ENCODE measurements around the gene TMEM232.

DNA sequence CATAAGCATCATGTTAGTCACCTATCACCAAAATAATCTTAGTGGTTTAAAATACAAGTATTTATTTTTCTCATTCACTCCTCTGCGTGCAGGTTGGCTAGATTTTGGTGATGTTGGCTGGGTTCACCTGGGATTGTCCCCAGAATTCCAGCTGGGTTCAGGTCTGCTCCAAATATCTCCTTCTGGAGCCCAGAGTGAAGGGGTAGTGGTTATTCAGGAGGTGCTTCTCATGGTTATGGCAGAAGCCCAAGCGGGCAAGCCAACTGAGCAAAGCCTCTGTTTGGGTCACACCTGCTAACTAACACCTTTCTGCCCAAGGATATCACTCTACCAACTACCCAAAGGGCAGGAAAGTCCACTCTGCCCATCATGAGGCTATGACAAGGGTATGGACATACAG is 7.6 kb upstream of the TMEM232 start:
- no peak for TF ChIP-seq EZH2 (IDR thresholded peaks at IDR 0.05; ENCODE audit: low read length)
- TF ChIP-seq, protein P1, sequence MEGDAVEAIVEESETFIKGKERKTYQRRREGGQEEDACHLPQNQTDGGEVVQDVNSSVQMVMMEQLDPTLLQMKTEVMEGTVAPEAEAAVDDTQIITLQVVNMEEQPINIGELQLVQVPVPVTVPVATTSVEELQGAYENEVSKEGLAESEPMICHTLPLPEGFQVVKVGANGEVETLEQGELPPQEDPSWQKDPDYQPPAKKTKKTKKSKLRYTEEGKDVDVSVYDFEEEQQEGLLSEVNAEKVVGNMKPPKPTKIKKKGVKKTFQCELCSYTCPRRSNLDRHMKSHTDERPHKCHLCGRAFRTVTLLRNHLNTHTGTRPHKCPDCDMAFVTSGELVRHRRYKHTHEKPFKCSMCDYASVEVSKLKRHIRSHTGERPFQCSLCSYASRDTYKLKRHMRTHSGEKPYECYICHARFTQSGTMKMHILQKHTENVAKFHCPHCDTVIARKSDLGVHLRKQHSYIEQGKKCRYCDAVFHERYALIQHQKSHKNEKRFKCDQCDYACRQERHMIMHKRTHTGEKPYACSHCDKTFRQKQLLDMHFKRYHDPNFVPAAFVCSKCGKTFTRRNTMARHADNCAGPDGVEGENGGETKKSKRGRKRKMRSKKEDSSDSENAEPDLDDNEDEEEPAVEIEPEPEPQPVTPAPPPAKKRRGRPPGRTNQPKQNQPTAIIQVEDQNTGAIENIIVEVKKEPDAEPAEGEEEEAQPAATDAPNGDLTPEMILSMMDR (optimal IDR thresholded peaks at IDR 0.05 in 1 of 3, IDR thresholded peaks at IDR 0.05 in 1 of 3, conservative IDR thresholded peaks at IDR 0.05 in 1 of 3; ENCODE audit: extremely low read depth in 1 of 3, insufficient read depth in 2 of 3, low read length in 3 of 3): no peak

Data from keratinocyte (primary cell).